IMR-90 (cell line): ENCODE measurements around the gene TMEM63B. TPM values are rescaled to one million over a fixed set of nuclear protein-coding genes. Genes with fewer than 3 reads are reported as not detected.
A peak's percentile ranks its signal among the peaks of the same experiment; 100 is the strongest.

Source experiments
- ATAC-seq: fragments of 200-7000 bp; cut with Tn5 transposase; 2 replicates; pipeline ENCODE4 v1.9.1; 2020; ENCODE audit warnings: low read depth, mild to moderate bottlenecking, moderate library complexity
- BruUV-seq: library from RNA; stranded (reverse); fragments of 400-500 nt; replicated peaks from 2 replicates; lab custom pipeline; 2021; lab: Mats Ljungman, UMichigan
- CTCF ChIA-PET: fragments of 300-600 bp; formaldehyde crosslinking; extraction: SDS; loops from one replicate; lab custom pipeline; 2021; ENCODE audit warnings: antibody characterized with exemption; lab: Yijun Ruan, JAX
- POLR2A ChIA-PET: fragments of 300-600 bp; sonication (Branson Sonifier 250); formaldehyde crosslinking; loops from one replicate; lab custom pipeline; 2022; ENCODE audit warnings: antibody characterized with exemption; ENCODE audit not compliant: unreplicated experiment; lab: Charles Lee
- DNase-seq: peaks from one replicate; pipeline ENCODE4 v3.0.0; 2013
- H2AFZ ChIP-seq: replicated peaks from 2 replicates; pipeline ENCODE3; 2013; ENCODE audit warnings: low read length, mild to moderate bottlenecking; ENCODE audit not compliant: poor library complexity
- H2AK5ac ChIP-seq: 2 replicates; pipeline ENCODE4 v1.6.1; 2013; ENCODE audit warnings: low read depth, low read length, inconsistent platforms
- H2AK9ac ChIP-seq: replicated peaks from 2 replicates; pipeline ENCODE3; 2013; ENCODE audit warnings: mild to moderate bottlenecking, low read depth, low read length, moderate library complexity; ENCODE audit not compliant: poor library complexity
- H2BK120ac ChIP-seq: 2 replicates; pipeline ENCODE4 v1.6.1; 2013; ENCODE audit warnings: low read depth, low read length, inconsistent platforms
- H2BK15ac ChIP-seq: 3 replicates; pipeline ENCODE4 v1.6.1; 2013; ENCODE audit warnings: low read depth, low read length, inconsistent platforms
- H2BK20ac ChIP-seq: 2 replicates; pipeline ENCODE4 v1.6.1; 2013; ENCODE audit warnings: low read depth, mild to moderate bottlenecking, inconsistent platforms, low read length, moderate library complexity
- H2BK5ac ChIP-seq: 2 replicates; pipeline ENCODE4 v1.6.1; 2013; ENCODE audit warnings: mild to moderate bottlenecking, low read depth, low read length, inconsistent platforms; ENCODE audit not compliant: poor library complexity, severe bottlenecking
- H3K14ac ChIP-seq: replicated peaks from 2 replicates; pipeline ENCODE4 v1.6.1; 2013; ENCODE audit warnings: low read depth, low read length, inconsistent platforms
- H3K18ac ChIP-seq: 2 replicates; pipeline ENCODE4 v1.6.1; 2013; ENCODE audit warnings: low read depth, low read length, control low read depth
- H3K23ac ChIP-seq: 2 replicates; pipeline ENCODE4 v1.6.1; 2013; ENCODE audit warnings: low read depth, low read length, inconsistent platforms
- H3K27ac ChIP-seq: 2 replicates; pipeline ENCODE4 v1.5.1; 2013; ENCODE audit warnings: mild to moderate bottlenecking, control low read depth, low read length; ENCODE audit not compliant: insufficient read depth
- H3K27me3 ChIP-seq: 2 replicates; pipeline ENCODE4 v1.6.1; 2013; ENCODE audit warnings: low read length; ENCODE audit not compliant: control insufficient read depth, insufficient read depth
- H3K36me3 ChIP-seq: 2 replicates; pipeline ENCODE4 v1.6.1; 2013; ENCODE audit warnings: low read length, mixed read lengths; ENCODE audit not compliant: control insufficient read depth, insufficient read depth
- H3K4ac ChIP-seq: 2 replicates; pipeline ENCODE4 v1.6.1; 2013; ENCODE audit warnings: low read depth, low read length, inconsistent platforms
- H3K4me1 ChIP-seq: 2 replicates; pipeline ENCODE4 v1.6.1; 2013; ENCODE audit warnings: low read length, mixed read lengths; ENCODE audit not compliant: control insufficient read depth, insufficient read depth
- H3K4me2 ChIP-seq: 2 replicates; pipeline ENCODE4 v1.6.1; 2013; ENCODE audit warnings: low read depth, mild to moderate bottlenecking, control low read depth, low read length, moderate library complexity
- H3K4me3 ChIP-seq: 2 replicates; pipeline ENCODE4 v1.5.1; 2013; ENCODE audit warnings: low read depth, mild to moderate bottlenecking, control low read depth, low read length, moderate library complexity; ENCODE audit not compliant: insufficient read depth
- H3K56ac ChIP-seq: 2 replicates; pipeline ENCODE4 v1.6.1; 2013; ENCODE audit warnings: low read length, inconsistent platforms; ENCODE audit not compliant: insufficient read depth; ENCODE audit errors: extremely low read depth
- H3K79me1 ChIP-seq, 2 experiments: 2 replicates each; pipeline ENCODE4 v1.6.1; 2013; ENCODE audit warnings: low read length in 2 of 2, inconsistent platforms in 1 of 2, low read depth in 1 of 2
- H3K9ac ChIP-seq: 2 replicates; pipeline ENCODE4 v1.6.1; 2013; ENCODE audit warnings: low read depth, low read length, control low read depth
- H3K9me1 ChIP-seq: 2 replicates; pipeline ENCODE4 v1.6.1; 2013; ENCODE audit warnings: low read length, inconsistent platforms; ENCODE audit not compliant: insufficient read depth
- H3K9me3 ChIP-seq: 2 replicates; pipeline ENCODE4 v1.6.1; 2013; ENCODE audit warnings: low read length; ENCODE audit not compliant: control insufficient read depth, insufficient read depth
- H4K20me1 ChIP-seq: 2 replicates; pipeline ENCODE4 v1.6.1; 2013; ENCODE audit warnings: low read length, inconsistent platforms; ENCODE audit not compliant: insufficient read depth
- H4K5ac ChIP-seq: 2 replicates; pipeline ENCODE4 v1.6.1; 2013; ENCODE audit warnings: mild to moderate bottlenecking, low read depth, low read length, control low read depth
- H4K8ac ChIP-seq, 2 experiments: 2 replicates each; pipeline ENCODE4 v1.6.1; 2013; ENCODE audit warnings: low read depth in 2 of 2, low read length in 2 of 2, control low read depth in 1 of 2, inconsistent platforms in 1 of 2
- H4K91ac ChIP-seq: 2 replicates; pipeline ENCODE4 v1.6.1; 2013; ENCODE audit warnings: low read depth, low read length, inconsistent platforms; ENCODE audit not compliant: insufficient read depth
- BHLHE40 ChIP-seq: fragments of 150-350 bp; IDR thresholded peaks from 2 replicates; pipeline ENCODE4 v1.6.1; 2016; ENCODE audit warnings: mild to moderate bottlenecking, low read depth, low read length
- CEBPB ChIP-seq: IDR thresholded peaks from 2 replicates; pipeline ENCODE4 v1.6.1; 2012; ENCODE audit warnings: low read depth, low read length, improper control_type of control experiment
- CHD1 ChIP-seq: IDR thresholded peaks from 2 replicates; pipeline ENCODE4 v1.6.1; 2012; ENCODE audit warnings: low read depth, low read length, improper control_type of control experiment
- ELK1 ChIP-seq: fragments of 150-350 bp; IDR thresholded peaks from 2 replicates; pipeline ENCODE4 v1.6.1; 2016; ENCODE audit warnings: low read depth, mild to moderate bottlenecking, low read length, moderate library complexity, borderline replicate concordance
- FOS ChIP-seq: fragments of 150-350 bp; IDR thresholded peaks from 2 replicates; pipeline ENCODE4 v1.6.1; 2016; ENCODE audit warnings: low read depth, low read length
- MAFK ChIP-seq: IDR thresholded peaks from 2 replicates; pipeline ENCODE4 v1.6.1; 2012; ENCODE audit warnings: low read depth, low read length, improper control_type of control experiment
- MAZ ChIP-seq: IDR thresholded peaks from 2 replicates; pipeline ENCODE4 v1.6.1; 2012; ENCODE audit warnings: low read depth, mild to moderate bottlenecking, low read length, improper control_type of control experiment, moderate library complexity, borderline replicate concordance
- MXI1 ChIP-seq: IDR thresholded peaks from 2 replicates; pipeline ENCODE4 v1.6.1; 2012; ENCODE audit warnings: low read depth, mild to moderate bottlenecking, low read length, moderate library complexity, borderline replicate concordance
- NFE2L2 ChIP-seq: fragments of 150-350 bp; IDR thresholded peaks from 2 replicates; pipeline ENCODE4 v1.6.1; 2016; ENCODE audit warnings: low read depth, mild to moderate bottlenecking, low read length
- POLR2A ChIP-seq: IDR thresholded peaks from 2 replicates; pipeline ENCODE4 v1.6.1; 2012; ENCODE audit warnings: mild to moderate bottlenecking, low read depth, low read length
- RAD21 ChIP-seq: IDR thresholded peaks from 2 replicates; pipeline ENCODE4 v1.6.1; 2012; ENCODE audit warnings: low read length, improper control_type of control experiment
- RCOR1 ChIP-seq: IDR thresholded peaks from 2 replicates; pipeline ENCODE4 v1.6.1; 2012; ENCODE audit warnings: mild to moderate bottlenecking, low read length, improper control_type of control experiment; ENCODE audit not compliant: insufficient replicate concordance
- RFX5 ChIP-seq: IDR thresholded peaks from 2 replicates; pipeline ENCODE4 v1.8.0; 2012; ENCODE audit warnings: low read depth, mild to moderate bottlenecking, low read length, moderate library complexity
- SMC3 ChIP-seq: fragments of 150-350 bp; IDR thresholded peaks from 2 replicates; pipeline ENCODE4 v1.6.1; 2016; ENCODE audit warnings: low read depth, mild to moderate bottlenecking, antibody characterized with exemption, low read length, moderate library complexity
- WGBS, 2 experiments: methylation state at CpG; one replicate each; pipeline versions ENCODE4 v1.1.5 to v1.1.7; 2013; ENCODE audit warnings: missing lambda C conversion rate in 2 of 2; ENCODE audit not compliant: insufficient read length in 1 of 2; ENCODE audit errors: extremely low coverage in 2 of 2; 5-methylcytosine and 5-hydroxymethylcytosine counted together
- dilution Hi-C: fragments of 300-500 bp; cut with HindIII; formaldehyde crosslinking; loops from one replicate; pipeline ENCODE4 v1.14.3; 2018; ENCODE audit warnings: low sequenced_read_pairs; ENCODE audit not compliant: unreplicated experiment
- in situ Hi-C: fragments of 300-500 bp; cut with MboI; formaldehyde crosslinking; loops from 3 replicates; pipeline ENCODE4 v1.14.3; 2019; ENCODE audit warnings: low sequenced_read_pairs, inconsistent platforms, mixed read lengths
- intact Hi-C: fragments of 100-400 bp; cut with micrococcal nuclease; formaldehyde crosslinking; loops from 2 replicates; pipeline ENCODE4 v1.10.0; 2022
- polyA plus RNA-seq, 3 experiments: library from polyadenylated mRNA; depleted of rRNA; stranded (reverse); fragments of >200 nt; gene quantifications; 2 replicates each; pipeline ENCODE4 v1.2.3, GENCODE V29; 2012; ENCODE audit warnings: low replicate concordance in 1 of 3
- total RNA-seq: library from RNA; depleted of rRNA; stranded (reverse); fragments of >200 nt; gene quantifications from 2 replicates; pipeline ENCODE4 v1.2.3, GENCODE V29; 2012
- TF ChIP-seq, protein P1 (sequence below): conservative IDR thresholded peaks from 2 replicates; pipeline ENCODE4 v1.5.1; 2012; ENCODE audit warnings: mild to moderate bottlenecking, low read depth, low read length, improper control_type of control experiment
- TF ChIP-seq, protein P2 (sequence below): fragments of 150-350 bp; IDR thresholded peaks from 2 replicates; pipeline ENCODE4 v1.6.1; 2017; ENCODE audit warnings: mild to moderate bottlenecking, antibody characterized with exemption, low read length, low read depth

The TMEM63B gene
- total and polyA plus RNA-seq, 2 of the 4 experiments (the other 2 are of a cell fraction): 12.2 to 42.6 TPM

DNA sequence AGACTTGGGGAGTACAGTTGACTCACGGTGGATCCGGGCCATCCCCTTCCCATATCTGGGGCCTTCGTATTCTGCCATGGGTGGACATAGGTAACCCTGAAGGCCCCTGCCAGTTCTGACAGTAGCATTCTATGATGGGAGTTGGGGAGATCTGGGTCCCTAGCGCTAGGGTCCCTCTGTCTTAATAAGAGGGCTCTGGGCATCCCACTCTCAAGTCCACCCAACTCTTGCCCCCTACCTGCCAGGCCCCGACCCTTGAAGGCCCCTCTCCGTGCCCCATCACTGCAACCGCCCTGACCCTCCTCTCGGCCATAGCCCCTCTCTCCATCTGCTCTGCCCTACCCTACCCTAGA lies 24.7 kb downstream of the TMEM63B start:
- H4K20me1 ChIP-seq: peaks cover 10% of the 10 kb centered on the region; the same call in 1 of the 2 replicates
- no TSS peak for BruUV-seq
- no peaks in the 10 kb centered on the region for H3K79me1 ChIP-seq
- H3K4ac ChIP-seq: no peak overlapping the region
- no peak overlapping the region for H2BK15ac ChIP-seq
- ATAC-seq (no peak), DNase-seq (no peak)
- H3K18ac ChIP-seq: no peak overlapping the region
- no peak overlapping the region for H3K4me2 ChIP-seq
- H3K23ac ChIP-seq: no peak overlapping the region
- no peak overlapping the region for H3K27ac ChIP-seq
- H4K8ac ChIP-seq: no peak overlapping the region
- no peak overlapping the region for H2BK20ac ChIP-seq
- no peak overlapping the region for H3K4me3 ChIP-seq
- POLR2A ChIA-PET: no interaction called here
- WGBS, 2 experiments: 50% methylated on average over 2 of the region's 8 CpGs; no CpG with 5 or more reads in 1 of the 2 experiments
- no peak overlapping the region for H3K9ac ChIP-seq
- H2AFZ ChIP-seq: peak overlapping the region; percentile 71
- H4K91ac ChIP-seq: no peak overlapping the region
- intact Hi-C loops (no loop called here), dilution Hi-C loops (no loop called here), in situ Hi-C loops (no loop called here)
- H3K14ac ChIP-seq: no peak overlapping the region
- TF ChIP-seq NFE2L2: no peak
- TF ChIP-seq ELK1: no peak
- TF ChIP-seq CHD1: no peak
- no peak for TF ChIP-seq CEBPB
- no peak for TF ChIP-seq RCOR1
- no peak for TF ChIP-seq MXI1
- no peak for TF ChIP-seq MAFK
- TF ChIP-seq SMC3: no peak
- no peak for TF ChIP-seq RAD21
- TF ChIP-seq, protein P1, sequence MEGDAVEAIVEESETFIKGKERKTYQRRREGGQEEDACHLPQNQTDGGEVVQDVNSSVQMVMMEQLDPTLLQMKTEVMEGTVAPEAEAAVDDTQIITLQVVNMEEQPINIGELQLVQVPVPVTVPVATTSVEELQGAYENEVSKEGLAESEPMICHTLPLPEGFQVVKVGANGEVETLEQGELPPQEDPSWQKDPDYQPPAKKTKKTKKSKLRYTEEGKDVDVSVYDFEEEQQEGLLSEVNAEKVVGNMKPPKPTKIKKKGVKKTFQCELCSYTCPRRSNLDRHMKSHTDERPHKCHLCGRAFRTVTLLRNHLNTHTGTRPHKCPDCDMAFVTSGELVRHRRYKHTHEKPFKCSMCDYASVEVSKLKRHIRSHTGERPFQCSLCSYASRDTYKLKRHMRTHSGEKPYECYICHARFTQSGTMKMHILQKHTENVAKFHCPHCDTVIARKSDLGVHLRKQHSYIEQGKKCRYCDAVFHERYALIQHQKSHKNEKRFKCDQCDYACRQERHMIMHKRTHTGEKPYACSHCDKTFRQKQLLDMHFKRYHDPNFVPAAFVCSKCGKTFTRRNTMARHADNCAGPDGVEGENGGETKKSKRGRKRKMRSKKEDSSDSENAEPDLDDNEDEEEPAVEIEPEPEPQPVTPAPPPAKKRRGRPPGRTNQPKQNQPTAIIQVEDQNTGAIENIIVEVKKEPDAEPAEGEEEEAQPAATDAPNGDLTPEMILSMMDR: no peak
- no peak for TF ChIP-seq FOS
- TF ChIP-seq, protein P2, sequence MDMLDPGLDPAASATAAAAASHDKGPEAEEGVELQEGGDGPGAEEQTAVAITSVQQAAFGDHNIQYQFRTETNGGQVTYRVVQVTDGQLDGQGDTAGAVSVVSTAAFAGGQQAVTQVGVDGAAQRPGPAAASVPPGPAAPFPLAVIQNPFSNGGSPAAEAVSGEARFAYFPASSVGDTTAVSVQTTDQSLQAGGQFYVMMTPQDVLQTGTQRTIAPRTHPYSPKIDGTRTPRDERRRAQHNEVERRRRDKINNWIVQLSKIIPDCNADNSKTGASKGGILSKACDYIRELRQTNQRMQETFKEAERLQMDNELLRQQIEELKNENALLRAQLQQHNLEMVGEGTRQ: no peak
- TF ChIP-seq BHLHE40: no peak
- TF ChIP-seq RFX5: no peak
- TF ChIP-seq POLR2A: no peak
- no peak for TF ChIP-seq MAZ
- CTCF ChIA-PET: interaction anchor here (0.6 kb wide), 1 partner anchor 20 kb away, joined by 3 read pairs; no protein-coding TSS in a partner anchor
- no peak overlapping the region for H2BK120ac ChIP-seq
- no peaks in the 10 kb centered on the region for H3K9me3 ChIP-seq
- H3K9me1 ChIP-seq: 0 out of 2 replicates have a peak, but pooled peaks cover 2% of the 10 kb centered on the region
- no peak overlapping the region; the same call in 1 of the 2 replicates for H2AK5ac ChIP-seq
- no peak overlapping the region for H3K56ac ChIP-seq
- H2AK9ac ChIP-seq: no peak overlapping the region
- peaks cover 32% of the 10 kb centered on the region for H3K36me3 ChIP-seq
- no peak overlapping the region for H2BK5ac ChIP-seq
- H4K5ac ChIP-seq: no peak overlapping the region
- H3K27me3 ChIP-seq: no peaks in the 10 kb centered on the region
- peaks cover 2% of the 10 kb centered on the region for H3K4me1 ChIP-seq
